ENCODE data around the gene POU2AF2. TPM values are rescaled to one million over a fixed set of nuclear protein-coding genes. Genes with fewer than 3 reads are reported as not detected.

The POU2AF2 gene
- total and polyA plus RNA-seq, 2 donors (not counting 3 experiments of a cell fraction or from before 2014, with no cell fraction given): not detected

GRCh38 chr11:111322534-111322933 lies 77.0 kb downstream of the POU2AF2 start:
- H3K4me1 ChIP-seq (ENCODE audit: control insufficient read depth, extremely low read depth, insufficient read depth, low read length): no peaks in the 10 kb centered on the region
- no peaks in the 10 kb centered on the region for H3K9me3 ChIP-seq (replicated peaks; ENCODE audit: control insufficient read depth, insufficient read depth, low read length)
- BruUV-seq (replicated peaks): no TSS peak
- H3K4me2 ChIP-seq (ENCODE audit: insufficient read depth, low read length): no peak overlapping the region
- no peaks in the 10 kb centered on the region for H3K79me2 ChIP-seq (ENCODE audit: control insufficient read depth, insufficient read depth, low read length)
- no peaks in the 10 kb centered on the region for H4K20me1 ChIP-seq (replicated peaks; ENCODE audit: control insufficient read depth, extremely low read depth, insufficient read depth, low read length)
- TF ChIP-seq MYC (IDR thresholded peaks at IDR 0.05; ENCODE audit: low read depth, low read length): no peak
- TF ChIP-seq GATA2 (IDR thresholded peaks at IDR 0.05; ENCODE audit: insufficient read depth, insufficient read length, low read depth, low read length): no peak
- no peak for TF ChIP-seq EZH2 (IDR thresholded peaks at IDR 0.05; ENCODE audit: borderline replicate concordance, low read depth, low read length, severe bottlenecking)
- no peaks in the 10 kb centered on the region for H3K36me3 ChIP-seq (ENCODE audit: control insufficient read depth in 2 of 2, extremely low read depth in 1 of 2, insufficient read depth in 2 of 2, low read length in 2 of 2)
- FAIRE-seq (no peak), DNase-seq (ENCODE audit: low read depth, low spot score) (no peak)
- dilution Hi-C loops (cut with MboI; ENCODE audit: extremely low pct_ligation_motif_present, low sequenced_read_pairs) (no loop called here), intact Hi-C loops (cut with micrococcal nuclease) (no loop called here)
- H3K4me3 ChIP-seq (replicated peaks in 1 of 3; ENCODE audit: insufficient read depth in 1 of 3, low read depth in 1 of 3, low read length in 3 of 3): no peak overlapping the region
- H3K27ac ChIP-seq (ENCODE audit: insufficient read depth, low read depth, low read length): no peak overlapping the region
- ChIA-PET CTCF (no interaction called here), POLR2A (no interaction called here)
- H3K9ac ChIP-seq (replicated peaks; ENCODE audit: extremely low read depth, insufficient read depth, low read length): no peak overlapping the region
- no peaks in the 10 kb centered on the region for H3K27me3 ChIP-seq (ENCODE audit: control insufficient read depth in 2 of 2, insufficient read depth in 2 of 2, low read length in 2 of 2)
- H2AFZ ChIP-seq (ENCODE audit: low read depth, low read length): no peak overlapping the region
- H3K9me1 ChIP-seq (replicated peaks; ENCODE audit: control insufficient read depth, extremely low read depth, insufficient read depth, low read length): no peaks in the 10 kb centered on the region

GRCh38 chr11:111324277-111324720 lies 78.8 kb downstream of the POU2AF2 start:
- FAIRE-seq: no peak
- Histone ChIP-seq H3K9ac (replicated peaks; ENCODE audit: extremely low read depth, insufficient read depth, low read length) (no peak overlapping the region), H3K36me3 (ENCODE audit: control insufficient read depth in 2 of 2, extremely low read depth in 1 of 2, insufficient read depth in 2 of 2, low read length in 2 of 2) (no peaks in the 10 kb centered on the region), H2AFZ (ENCODE audit: low read depth, low read length) (no peak overlapping the region), H3K79me2 (ENCODE audit: control insufficient read depth, insufficient read depth, low read length) (no peaks in the 10 kb centered on the region), H3K27ac (ENCODE audit: insufficient read depth, low read depth, low read length) (no peak overlapping the region), H4K20me1 (replicated peaks; ENCODE audit: control insufficient read depth, extremely low read depth, insufficient read depth, low read length) (no peaks in the 10 kb centered on the region), H3K9me1 (replicated peaks; ENCODE audit: control insufficient read depth, extremely low read depth, insufficient read depth, low read length) (no peaks in the 10 kb centered on the region), H3K4me1 (ENCODE audit: control insufficient read depth, extremely low read depth, insufficient read depth, low read length) (no peaks in the 10 kb centered on the region), H3K27me3 (ENCODE audit: control insufficient read depth in 2 of 2, insufficient read depth in 2 of 2, low read length in 2 of 2) (no peaks in the 10 kb centered on the region), H3K4me3 (replicated peaks in 1 of 3; ENCODE audit: insufficient read depth in 1 of 3, low read depth in 1 of 3, low read length in 3 of 3) (no peak overlapping the region), H3K9me3 (replicated peaks; ENCODE audit: control insufficient read depth, insufficient read depth, low read length) (no peaks in the 10 kb centered on the region), H3K4me2 (ENCODE audit: insufficient read depth, low read length) (no peak overlapping the region)
- DNase-seq (ENCODE audit: low read depth, low spot score): no peak
- intact Hi-C loops (cut with micrococcal nuclease) (no loop called here), dilution Hi-C loops (cut with MboI; ENCODE audit: extremely low pct_ligation_motif_present, low sequenced_read_pairs) (no loop called here)
- ChIA-PET CTCF (no interaction called here), POLR2A (no interaction called here)
- no TSS peak for BruUV-seq (replicated peaks)
- TF ChIP-seq GATA2 (IDR thresholded peaks at IDR 0.05; ENCODE audit: insufficient read depth, insufficient read length, low read depth, low read length): no peak
- TF ChIP-seq FOS (IDR thresholded peaks at IDR 0.05; ENCODE audit: borderline replicate concordance, insufficient read depth, low read length): no peak
- TF ChIP-seq CTCF (IDR thresholded peaks at IDR 0.05; ENCODE audit: extremely low read depth in 1 of 2, insufficient read depth in 1 of 2, low read depth in 1 of 2, low read length in 2 of 2): no peak
- no peak for TF ChIP-seq MYC (IDR thresholded peaks at IDR 0.05; ENCODE audit: low read depth, low read length)
- TF ChIP-seq JUN (IDR thresholded peaks at IDR 0.05; ENCODE audit: borderline replicate concordance, insufficient read depth, insufficient read length, low read depth): no peak
- no peak for TF ChIP-seq EZH2 (IDR thresholded peaks at IDR 0.05; ENCODE audit: borderline replicate concordance, low read depth, low read length, severe bottlenecking)
- TF ChIP-seq, protein P1, sequence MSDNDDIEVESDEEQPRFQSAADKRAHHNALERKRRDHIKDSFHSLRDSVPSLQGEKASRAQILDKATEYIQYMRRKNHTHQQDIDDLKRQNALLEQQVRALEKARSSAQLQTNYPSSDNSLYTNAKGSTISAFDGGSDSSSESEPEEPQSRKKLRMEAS (IDR thresholded peaks at IDR 0.05; ENCODE audit: insufficient read depth, insufficient read length): no peak
- TF ChIP-seq POLR2AphosphoS5 (IDR thresholded peaks at IDR 0.05; ENCODE audit: insufficient read depth, low read depth, low read length): no peak
- TF ChIP-seq POLR2A (IDR thresholded peaks at IDR 0.05; ENCODE audit: low read depth, low read length): no peak

Data from endothelial cell of umbilical vein (primary cell).